HG02642 (cell line): ENCODE data around the gene GRAMD2B.

Experiments used
- ATAC-seq: cut with Tn5 transposase; IDR thresholded peaks from one replicate; pipeline ENCODE4 v1.9.1; 2021; ENCODE audit warnings: mild to moderate bottlenecking; ENCODE audit not compliant: unreplicated experiment, poor library complexity

The GRAMD2B gene

DNA sequence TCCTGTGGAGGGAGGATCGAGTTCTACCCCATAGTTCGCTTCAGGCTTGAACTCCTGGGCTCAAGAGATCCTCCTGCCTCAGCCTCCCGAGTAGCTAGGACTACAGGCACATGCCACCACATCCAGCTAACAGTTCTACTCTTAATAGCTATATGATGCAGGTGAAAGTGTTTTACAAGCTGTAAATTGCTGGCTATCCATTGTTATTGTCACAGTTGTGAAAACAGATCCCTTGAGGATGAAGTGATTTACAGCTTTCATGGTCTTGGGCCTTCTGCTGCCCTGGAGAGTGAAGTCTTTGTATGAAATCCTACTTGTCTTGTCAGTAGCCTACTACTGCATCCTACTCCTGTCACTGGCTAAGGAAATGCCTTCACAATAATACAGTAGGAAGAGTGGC is 48.0 kb downstream of the GRAMD2B start:
- ATAC-seq: no peak

- no peak for ATAC-seq
Measured at GRCh38 chr5:126471875-126472537, 48.8 kb downstream of the GRAMD2B start.

DNA sequence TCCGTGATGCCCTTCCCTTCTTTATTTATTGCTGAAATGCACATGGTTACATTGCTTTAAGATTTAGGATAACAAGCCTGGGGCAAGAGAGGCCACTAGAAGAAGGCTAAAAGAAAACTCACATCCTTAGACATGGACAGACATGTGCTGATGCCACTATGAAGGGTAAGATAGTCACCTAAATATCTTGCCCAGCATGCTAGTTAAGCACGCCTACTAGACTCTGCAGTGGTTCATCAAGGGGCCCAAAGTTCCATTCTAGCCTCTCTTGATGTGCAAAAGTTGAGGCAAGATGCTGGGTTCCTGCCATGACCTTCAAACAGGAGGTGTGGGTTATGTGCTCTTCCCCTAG is 49.3 kb downstream of the GRAMD2B start:
- ATAC-seq: no peak

- no peak for ATAC-seq
Measured at GRCh38 chr5:126477294-126478117, 54.3 kb downstream of the GRAMD2B start.

DNA sequence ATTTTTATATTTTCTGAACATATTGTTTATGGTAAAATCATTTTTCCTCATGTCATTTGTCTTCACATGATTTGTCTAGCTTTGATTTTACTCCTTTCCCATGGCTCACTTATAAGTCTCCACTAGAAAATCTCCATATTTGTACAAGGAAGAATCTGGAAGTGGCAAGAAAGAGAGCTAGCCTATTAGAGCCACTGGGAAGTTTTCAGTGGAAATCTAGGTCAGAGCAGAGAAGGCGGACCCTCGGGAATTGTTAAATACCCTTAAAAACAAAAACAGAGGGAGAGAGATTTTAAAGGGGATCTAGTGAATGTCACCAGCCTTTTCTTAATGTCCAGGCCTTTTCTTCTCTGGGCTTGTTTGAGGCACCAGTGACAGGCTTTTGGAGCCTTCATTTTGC is 56.6 kb downstream of the GRAMD2B start:
- no peak for ATAC-seq

DNA sequence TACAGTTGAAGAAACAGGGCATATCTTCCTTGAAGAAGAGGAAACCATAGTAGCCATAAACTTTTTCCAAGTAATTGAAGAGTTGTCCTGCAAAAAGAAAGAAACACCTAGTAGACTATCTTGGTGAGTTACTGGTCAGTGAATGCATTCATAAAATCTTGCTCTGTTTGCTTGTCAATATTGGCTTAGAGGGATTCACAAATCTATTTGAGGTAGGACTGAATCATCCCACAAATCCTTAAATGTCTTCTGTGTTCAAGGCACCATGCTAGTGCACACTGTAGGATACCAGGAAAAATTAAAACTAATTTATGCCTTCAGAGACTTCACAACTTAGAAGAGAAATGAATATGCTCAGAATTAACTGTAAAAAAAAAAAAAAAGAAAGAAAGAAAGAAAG is 57.6 kb downstream of the GRAMD2B start:
- no peak for ATAC-seq

GRCh38 chr5:126481243-126481642 is 58.0 kb downstream of the GRAMD2B start:
- no peak for ATAC-seq

- no peak for ATAC-seq
Measured at GRCh38 chr5:126482591-126482990, 59.4 kb downstream of the GRAMD2B start.

- ATAC-seq: no peak
Measured at GRCh38 chr5:126483156-126483555, 59.9 kb downstream of the GRAMD2B start.

DNA sequence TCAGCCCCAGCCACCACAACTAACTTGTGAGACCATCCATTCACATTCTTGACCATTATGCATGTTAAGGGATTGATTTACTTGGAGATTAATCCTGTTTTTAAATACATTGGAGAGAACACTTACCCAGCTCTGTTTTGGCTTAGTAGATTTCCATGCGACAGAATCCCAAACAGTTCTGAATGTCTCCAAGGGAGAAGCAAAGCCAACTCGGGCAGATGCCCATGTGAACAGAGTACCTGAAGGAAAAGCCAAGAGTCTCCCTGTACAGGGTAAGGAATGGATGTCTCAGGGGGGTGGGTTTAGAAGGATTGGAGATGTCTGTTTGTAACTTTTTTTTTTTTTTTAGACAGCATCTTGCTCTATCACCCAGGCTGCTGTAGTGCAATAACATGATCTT is 61.0 kb downstream of the GRAMD2B start:
- no peak for ATAC-seq

GRCh38 chr5:126486332-126486731 is 63.1 kb downstream of the GRAMD2B start:
- ATAC-seq: no peak

- ATAC-seq: no peak
Measured at GRCh38 chr5:126487596-126487995, 64.4 kb downstream of the GRAMD2B start.

DNA sequence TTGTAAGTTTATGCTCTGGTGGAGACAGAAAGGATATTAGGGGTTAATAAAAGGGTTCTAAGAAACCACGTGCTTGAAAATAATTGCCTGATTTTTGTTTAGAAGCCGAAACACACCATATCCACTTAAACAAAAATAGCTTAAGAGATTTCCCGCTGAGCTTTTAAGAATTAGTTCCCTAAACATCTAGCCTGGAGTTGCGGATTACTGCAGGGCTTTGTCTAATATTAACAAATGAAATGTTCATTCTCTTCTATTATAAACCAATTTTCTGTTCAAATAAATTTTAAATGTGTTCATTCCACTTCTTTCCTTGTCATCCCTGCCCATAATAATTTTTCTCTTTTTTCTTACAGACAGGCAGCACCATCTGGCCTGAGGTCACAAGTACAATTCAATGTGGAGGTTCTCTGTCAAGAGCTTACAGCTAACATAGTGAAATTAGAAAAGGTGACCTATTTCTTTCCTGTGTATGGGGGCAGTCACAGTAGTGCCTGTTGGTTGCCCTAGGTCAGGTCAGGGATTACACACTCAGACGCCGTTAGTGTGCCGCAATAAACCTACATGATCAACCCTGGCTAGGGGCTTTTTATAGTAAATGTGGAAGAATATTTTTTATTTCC is 65.3 kb downstream of the GRAMD2B start:
- ATAC-seq: no peak

GRCh38 chr5:126490167-126490940 is 67.1 kb downstream of the GRAMD2B start:
- ATAC-seq: no peak

GRCh38 chr5:126492939-126493338 is 69.7 kb downstream of the GRAMD2B start:
- ATAC-seq: no peak

GRCh38 chr5:126494393-126494792 is 71.2 kb downstream of the GRAMD2B start:
- ATAC-seq: no peak

DNA sequence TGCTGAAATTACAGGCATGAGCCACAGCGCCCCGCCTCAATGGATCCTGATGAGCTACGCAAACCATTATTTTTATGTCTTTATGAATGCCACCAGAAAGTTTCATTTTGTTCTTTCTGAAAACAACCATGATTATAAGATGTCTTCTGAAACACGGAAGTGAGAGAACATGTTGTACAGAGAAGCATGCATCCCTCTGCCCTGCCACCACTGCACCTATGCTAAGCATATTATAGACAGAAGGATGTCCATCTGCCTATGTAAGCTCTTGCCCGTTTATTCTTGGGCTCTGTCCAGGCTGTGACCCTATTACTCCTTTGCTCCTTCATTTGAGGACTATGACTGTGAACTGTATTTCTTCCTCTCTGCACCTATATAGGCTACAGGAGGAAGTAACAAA is 74.3 kb downstream of the GRAMD2B start:
- ATAC-seq: no peak

- no peak for ATAC-seq
Measured at GRCh38 chr5:126499278-126499677, 76.1 kb downstream of the GRAMD2B start.

GRCh38 chr5:126499853-126500342 is 76.7 kb downstream of the GRAMD2B start:
- peak; percentile 70 for ATAC-seq

- ATAC-seq: no peak
Measured at GRCh38 chr5:126501448-126501847, 78.2 kb downstream of the GRAMD2B start.
